Stomach (tissue), 4 donors: ENCODE measurements around the gene PLXNB1.

ENCODE experiments used
- EP300 ChIP-seq: sonication (generic); formaldehyde crosslinking; IDR thresholded peaks from one replicate; pipeline ENCODE4 v1.6.1; 2017; ENCODE audit warnings: antibody characterized with exemption
- POLR2A ChIP-seq, 4 donors: fragments of 450-650 bp; IDR thresholded peaks; one replicate each; pipeline ENCODE4 v1.6.1; 2016; ENCODE audit warnings: antibody characterized with exemption in 4 of 4, control low read depth in 2 of 4, mild to moderate bottlenecking in 1 of 4, moderate library complexity in 1 of 4
- TF ChIP-seq, protein P1 (sequence below), 7 experiments: fragments of 450-650 bp in 4 of 7; fragments of 200-600 bp in 3 of 7; sonication (generic) in 3 of 7; IDR thresholded peaks; one replicate each; pipeline ENCODE4 v1.5.1; 2016 to 2019; ENCODE audit warnings: antibody characterized with exemption in 7 of 7, control low read depth in 2 of 7, mild to moderate bottlenecking in 1 of 7

DNA sequence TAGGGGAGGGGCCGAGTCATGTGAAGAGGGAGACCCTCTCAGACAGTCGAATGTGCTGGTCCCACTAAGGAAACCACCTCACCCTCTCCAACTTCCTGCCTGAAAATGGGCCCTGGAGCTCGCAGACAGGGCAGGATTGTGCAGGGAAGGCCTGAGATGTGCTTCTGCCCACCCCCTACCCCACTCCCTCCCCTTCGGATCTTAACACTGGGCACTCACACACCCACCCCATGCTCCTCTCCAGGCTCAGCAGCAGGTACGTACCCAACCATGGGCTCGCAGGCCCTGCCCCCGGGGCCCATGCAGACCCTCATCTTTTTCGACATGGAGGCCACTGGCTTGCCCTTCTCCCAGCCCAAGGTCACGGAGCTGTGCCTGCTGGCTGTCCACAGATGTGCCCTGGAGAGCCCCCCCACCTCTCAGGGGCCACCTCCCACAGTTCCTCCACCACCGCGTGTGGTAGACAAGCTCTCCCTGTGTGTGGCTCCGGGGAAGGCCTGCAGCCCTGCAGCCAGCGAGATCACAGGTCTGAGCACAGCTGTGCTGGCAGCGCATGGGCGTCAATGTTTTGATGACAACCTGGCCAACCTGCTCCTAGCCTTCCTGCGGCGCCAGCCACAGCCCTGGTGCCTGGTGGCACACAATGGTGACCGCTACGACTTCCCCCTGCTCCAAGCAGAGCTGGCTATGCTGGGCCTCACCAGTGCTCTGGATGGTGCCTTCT, 36.7 kb upstream of the PLXNB1 start:
- TF ChIP-seq POLR2A (IDR thresholded peaks at IDR 0.05) (no peak), EP300 (no peak)
- TF ChIP-seq, protein P1, sequence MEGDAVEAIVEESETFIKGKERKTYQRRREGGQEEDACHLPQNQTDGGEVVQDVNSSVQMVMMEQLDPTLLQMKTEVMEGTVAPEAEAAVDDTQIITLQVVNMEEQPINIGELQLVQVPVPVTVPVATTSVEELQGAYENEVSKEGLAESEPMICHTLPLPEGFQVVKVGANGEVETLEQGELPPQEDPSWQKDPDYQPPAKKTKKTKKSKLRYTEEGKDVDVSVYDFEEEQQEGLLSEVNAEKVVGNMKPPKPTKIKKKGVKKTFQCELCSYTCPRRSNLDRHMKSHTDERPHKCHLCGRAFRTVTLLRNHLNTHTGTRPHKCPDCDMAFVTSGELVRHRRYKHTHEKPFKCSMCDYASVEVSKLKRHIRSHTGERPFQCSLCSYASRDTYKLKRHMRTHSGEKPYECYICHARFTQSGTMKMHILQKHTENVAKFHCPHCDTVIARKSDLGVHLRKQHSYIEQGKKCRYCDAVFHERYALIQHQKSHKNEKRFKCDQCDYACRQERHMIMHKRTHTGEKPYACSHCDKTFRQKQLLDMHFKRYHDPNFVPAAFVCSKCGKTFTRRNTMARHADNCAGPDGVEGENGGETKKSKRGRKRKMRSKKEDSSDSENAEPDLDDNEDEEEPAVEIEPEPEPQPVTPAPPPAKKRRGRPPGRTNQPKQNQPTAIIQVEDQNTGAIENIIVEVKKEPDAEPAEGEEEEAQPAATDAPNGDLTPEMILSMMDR (IDR thresholded peaks at IDR 0.05) = no peak
